GM18867 (cell line): ENCODE measurements around the gene SYTL4.

Source experiments
- ATAC-seq: cut with Tn5 transposase; IDR thresholded peaks from one replicate; pipeline ENCODE4 v1.9.1; 2021; ENCODE audit warnings: mild to moderate bottlenecking, moderate library complexity; ENCODE audit not compliant: unreplicated experiment

SYTL4 gene

GRCh38 chrX:100695991-100696390, 35.9 kb downstream of the SYTL4 start:
- ATAC-seq, result no peak

GRCh38 chrX:100695302-100695701, 36.6 kb downstream of the SYTL4 start:
- no peak for ATAC-seq

GRCh38 chrX:100687546-100687945, 44.4 kb downstream of the SYTL4 start:
- ATAC-seq, result peak; percentile 78

- peak; percentile 36 for ATAC-seq
Measured at GRCh38 chrX:100687128-100687527, 44.8 kb downstream of the SYTL4 start.

- ATAC-seq, result no peak
Measured at GRCh38 chrX:100685997-100686305, 46.0 kb downstream of the SYTL4 start.

- ATAC-seq, result peak; percentile 73
Measured at GRCh38 chrX:100685284-100685996, 46.5 kb downstream of the SYTL4 start.

- no peak for ATAC-seq
Measured at GRCh38 chrX:100682939-100683338, 49.0 kb downstream of the SYTL4 start.

- ATAC-seq, result no peak
Measured at GRCh38 chrX:100681599-100681998, 50.3 kb downstream of the SYTL4 start.

GRCh38 chrX:100680756-100681155, 51.2 kb downstream of the SYTL4 start:
- ATAC-seq, result no peak

GRCh38 chrX:100677611-100678181, 54.2 kb downstream of the SYTL4 start:
- ATAC-seq, result no peak

- ATAC-seq, result no peak
Measured at GRCh38 chrX:100674705-100675104, 57.2 kb downstream of the SYTL4 start.

GRCh38 chrX:100673397-100673953, 58.4 kb downstream of the SYTL4 start:
- ATAC-seq, result no peak

GRCh38 chrX:100672966-100673365, 59.0 kb downstream of the SYTL4 start:
- no peak for ATAC-seq

- no peak for ATAC-seq
Measured at GRCh38 chrX:100663642-100664041, 68.3 kb downstream of the SYTL4 start.

- ATAC-seq, result no peak
Measured at GRCh38 chrX:100662796-100663195, 69.1 kb downstream of the SYTL4 start.

- no peak for ATAC-seq
Measured at GRCh38 chrX:100662170-100662569, 69.8 kb downstream of the SYTL4 start.

GRCh38 chrX:100659431-100660137, 72.3 kb downstream of the SYTL4 start:
- ATAC-seq, result no peak

GRCh38 chrX:100658941-100659381, 73.0 kb downstream of the SYTL4 start:
- ATAC-seq, result no peak

- ATAC-seq, result no peak
Measured at GRCh38 chrX:100654261-100654660, 77.7 kb downstream of the SYTL4 start.

- no peak for ATAC-seq
Measured at GRCh38 chrX:100652266-100652665, 79.7 kb downstream of the SYTL4 start.

- no peak for ATAC-seq
Measured at GRCh38 chrX:100650841-100651240, 81.1 kb downstream of the SYTL4 start.
